HL-60 (cell line): ENCODE results near the gene NUBPL.
A peak's percentile ranks its signal among the peaks of the same experiment; 100 is the strongest.
"Not testable (repeated sequence)": the region's sequence is repeated elsewhere in the genome, so short reads cannot be mapped to it uniquely, and the experiment has no call there.

Experiments used
- DNase-seq, 2 experiments: peaks; one replicate each; pipeline ENCODE4 v3.0.0-alpha.2; 2010 to 2020; ENCODE audit warnings: low read depth in 1 of 2, low spot score in 1 of 2
- H3K27ac ChIP-seq: fragments of 250-450 bp; sonication (Bioruptor Pico); replicated peaks from 2 replicates; pipeline ENCODE4 v1.5.1; 2020; ENCODE audit warnings: mild to moderate bottlenecking, moderate library complexity
- H3K27me3 ChIP-seq: fragments of 250-450 bp; sonication (Bioruptor Pico); 2 replicates; pipeline ENCODE4 v1.5.1; 2021; ENCODE audit warnings: mild to moderate bottlenecking, moderate library complexity; ENCODE audit not compliant: insufficient read depth, poor library complexity, severe bottlenecking
- H3K4me3 ChIP-seq: replicated peaks from 2 replicates; pipeline ENCODE4 v1.5.1; 2011; ENCODE audit warnings: mild to moderate bottlenecking, control low read depth, low read length; ENCODE audit not compliant: insufficient read depth
- CTCF ChIP-seq: IDR thresholded peaks from one replicate; pipeline ENCODE4 v1.5.1; 2011; ENCODE audit warnings: low read length, control low read depth, inconsistent platforms; ENCODE audit not compliant: insufficient read depth
- GABPA ChIP-seq: IDR thresholded peaks from 2 replicates; pipeline ENCODE4 v1.6.1; 2012; ENCODE audit warnings: low read depth
- POLR2AphosphoS5 ChIP-seq: IDR thresholded peaks from 2 replicates; pipeline ENCODE4 v1.6.1; 2012; ENCODE audit warnings: low read depth
- REST ChIP-seq: IDR thresholded peaks from 2 replicates; pipeline ENCODE4 v1.6.1; 2012; ENCODE audit warnings: low read depth; ENCODE audit not compliant: insufficient replicate concordance
- SPI1 ChIP-seq: IDR thresholded peaks from 2 replicates; pipeline ENCODE4 v1.6.1; 2012; ENCODE audit warnings: low read depth, mild to moderate bottlenecking, borderline replicate concordance

Gene NUBPL

GRCh38 chr14:31785574-31785973 lies 224.4 kb downstream of the NUBPL start:
- DNase-seq, result no peak
- Histone ChIP-seq H3K4me3 (no peak overlapping the region), H3K27ac (no peak overlapping the region), H3K27me3 (no peaks in the 10 kb centered on the region)
- TF ChIP-seq REST, result no peak

GRCh38 chr14:31787377-31787776 lies 226.2 kb downstream of the NUBPL start:
- Histone ChIP-seq H3K27me3 (no peaks in the 10 kb centered on the region), H3K4me3 (no peak overlapping the region), H3K27ac (no peak overlapping the region)
- no peak for DNase-seq
- TF ChIP-seq GABPA (no peak), SPI1 (no peak), REST (no peak), POLR2AphosphoS5 (no peak), CTCF (no peak)

- TF ChIP-seq REST, result no peak
- peak; percentile 24; the same call in 1 of the 2 replicates for TF ChIP-seq SPI1
- TF ChIP-seq POLR2AphosphoS5, result no peak
- no peak for TF ChIP-seq GABPA
- TF ChIP-seq CTCF, result no peak
- DNase-seq, result no peak
These were observed 227.1 kb downstream of the NUBPL start for GRCh38 chr14:31788340-31788739.

GRCh38 chr14:31792726-31793125 lies 231.5 kb downstream of the NUBPL start:
- no peak overlapping the region for H3K27ac ChIP-seq
- no peak for DNase-seq
- no peak overlapping the region for H3K4me3 ChIP-seq
- TF ChIP-seq SPI1 (no peak), REST (no peak), POLR2AphosphoS5 (no peak), GABPA (no peak), CTCF (no peak)
- no peaks in the 10 kb centered on the region for H3K27me3 ChIP-seq

More at GRCh38 chr14:31788340-31788739, 227.1 kb downstream of the NUBPL start:
- Histone ChIP-seq H3K27me3 (no peaks in the 10 kb centered on the region), H3K4me3 (no peak overlapping the region), H3K27ac (no peak overlapping the region)

- not testable (repeated sequence) for H3K4me3 ChIP-seq, H3K27me3 ChIP-seq, H3K27ac ChIP-seq, DNase-seq
These were observed 236.7 kb downstream of the NUBPL start for GRCh38 chr14:31797946-31798345.
